ENCODE measurements around the gene KCNJ6.
"Not testable (repeated sequence)": the region's sequence is repeated elsewhere in the genome, so short reads cannot be mapped to it uniquely, and the experiment has no call there.

The KCNJ6 gene

DNA sequence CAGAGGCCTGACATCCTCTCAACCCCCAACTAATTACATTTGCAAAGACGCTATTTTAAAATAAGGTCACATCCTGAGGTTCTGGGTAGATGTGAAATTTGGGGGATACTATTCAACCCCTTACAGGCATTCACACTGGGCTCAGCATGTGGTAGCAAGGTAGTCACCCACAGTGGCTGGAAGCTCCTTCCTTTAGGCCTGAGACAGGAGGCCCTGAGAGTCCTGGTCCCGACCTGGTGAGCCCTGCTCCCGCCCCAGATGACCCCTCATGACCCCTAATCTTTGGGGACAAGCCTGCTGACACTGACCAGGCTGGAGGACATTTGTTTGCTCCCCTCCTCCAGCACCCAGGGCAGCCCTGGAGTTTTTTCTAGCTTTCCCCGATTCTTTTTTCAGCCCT, 323.8 kb downstream of the KCNJ6 start:
- no peak for FAIRE-seq

- FAIRE-seq, result not testable (repeated sequence)
These were observed 324.3 kb downstream of the KCNJ6 start for GRCh38 chr21:37591994-37592393.

- not testable (repeated sequence) for FAIRE-seq
These were observed 325.4 kb downstream of the KCNJ6 start for GRCh38 chr21:37590836-37591235.

- FAIRE-seq, result not testable (repeated sequence)
These were observed 327.6 kb downstream of the KCNJ6 start for GRCh38 chr21:37588644-37589043.

DNA sequence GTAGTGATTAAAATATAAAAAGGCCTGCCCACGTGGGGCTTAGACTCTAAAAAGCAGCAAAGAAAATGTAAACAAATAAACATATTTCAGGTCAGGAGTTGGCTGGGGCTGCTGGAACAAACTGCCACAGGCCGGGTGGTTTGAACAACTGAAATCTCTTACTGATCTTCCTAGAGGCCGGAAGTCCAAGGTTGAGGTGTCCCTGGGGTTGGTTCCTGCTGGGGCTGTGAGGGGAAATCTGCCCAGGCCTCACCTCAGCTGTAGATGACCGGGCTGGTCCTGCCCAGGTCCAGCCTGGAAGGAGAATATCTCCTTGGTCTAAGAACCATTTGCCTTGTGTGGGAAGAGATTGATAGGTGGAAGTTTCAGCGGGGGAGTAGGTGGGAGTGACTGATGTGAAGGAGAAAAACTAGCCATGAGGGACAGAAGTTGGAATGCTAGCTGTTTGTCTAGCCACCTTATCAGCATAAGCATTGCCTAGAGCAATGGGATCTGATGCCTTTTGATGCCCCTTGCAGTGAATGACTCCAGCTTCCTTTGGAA, 328.6 kb downstream of the KCNJ6 start:
- no peak for FAIRE-seq

DNA sequence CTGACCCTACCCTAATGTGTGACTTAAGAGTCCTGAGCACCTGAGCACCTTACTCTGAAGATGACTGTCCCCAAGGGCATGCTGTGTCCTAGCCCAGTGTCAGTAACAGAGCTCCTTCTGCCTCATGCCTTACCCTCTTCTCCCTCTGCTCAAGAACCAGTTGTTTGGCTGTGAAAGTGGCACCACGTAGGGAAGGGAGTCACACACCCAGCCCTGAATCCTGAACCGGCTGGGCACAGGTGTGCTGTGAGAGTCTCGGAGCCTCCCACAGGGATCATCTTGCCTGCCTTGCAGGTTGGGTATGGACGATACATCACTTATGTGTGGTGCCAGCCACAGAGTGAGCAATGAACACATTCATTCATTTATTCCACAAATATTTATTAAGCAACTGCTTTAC, 329.1 kb downstream of the KCNJ6 start:
- no peak for FAIRE-seq

- FAIRE-seq, result no peak
These were observed 333.7 kb downstream of the KCNJ6 start for GRCh38 chr21:37582590-37582989.

DNA sequence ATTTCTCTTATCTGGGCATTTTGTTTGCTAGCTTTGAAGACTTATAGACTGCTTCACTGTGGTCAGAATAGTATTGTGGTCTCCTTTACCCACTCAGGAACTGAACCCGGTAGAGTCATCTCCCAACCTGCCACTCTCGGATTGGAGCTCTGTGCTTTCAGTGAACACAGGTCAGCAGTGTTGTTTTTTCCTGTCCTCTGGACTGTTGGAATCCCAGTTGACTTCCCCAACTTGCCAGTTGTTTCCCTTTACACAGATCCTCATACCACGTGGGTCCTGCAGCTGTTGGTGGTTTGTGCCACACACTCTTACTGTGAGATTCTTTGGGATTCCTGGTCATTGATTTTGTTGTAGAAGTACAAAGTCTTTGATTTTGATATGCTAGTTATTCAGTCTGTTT, 335.6 kb downstream of the KCNJ6 start:
- FAIRE-seq, result no peak

- no peak for FAIRE-seq
These were observed 336.9 kb downstream of the KCNJ6 start for GRCh38 chr21:37579356-37579755.

DNA sequence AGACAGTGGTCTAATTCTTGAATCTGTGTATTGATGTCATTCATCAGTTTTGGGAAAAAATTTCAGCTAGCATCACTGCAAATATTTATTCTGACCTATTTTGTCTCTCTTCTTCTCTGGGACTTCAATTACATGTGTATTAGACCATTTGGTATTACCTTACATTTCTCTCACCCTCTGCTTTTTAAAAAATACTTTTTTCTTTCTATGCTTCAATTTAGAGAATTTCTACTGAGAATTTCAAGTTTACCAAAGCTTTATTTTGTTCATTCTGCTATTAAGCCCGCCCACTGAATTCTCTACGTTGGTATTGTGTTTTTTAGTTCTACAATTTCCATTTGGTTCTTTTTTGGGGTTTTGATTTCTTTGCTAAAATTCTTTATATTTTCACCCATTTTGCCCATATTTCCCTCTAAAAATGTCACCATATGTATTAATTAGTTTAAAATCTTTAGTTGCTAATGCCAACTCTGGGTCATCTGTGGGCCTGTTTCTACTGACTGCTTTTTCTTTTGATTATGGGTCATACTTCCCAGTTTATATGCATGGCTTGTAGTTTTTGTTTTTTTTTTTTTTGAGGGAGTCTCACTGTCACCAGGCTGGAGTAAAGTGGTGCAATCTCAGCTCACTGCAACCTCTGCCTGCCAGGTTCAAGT, 337.7 kb downstream of the KCNJ6 start:
- FAIRE-seq, result no peak

GRCh38 chr21:37576929-37577328, 339.3 kb downstream of the KCNJ6 start:
- FAIRE-seq, result not testable (repeated sequence)

- FAIRE-seq, result no peak
These were observed 340.7 kb downstream of the KCNJ6 start for GRCh38 chr21:37575580-37575979.

DNA sequence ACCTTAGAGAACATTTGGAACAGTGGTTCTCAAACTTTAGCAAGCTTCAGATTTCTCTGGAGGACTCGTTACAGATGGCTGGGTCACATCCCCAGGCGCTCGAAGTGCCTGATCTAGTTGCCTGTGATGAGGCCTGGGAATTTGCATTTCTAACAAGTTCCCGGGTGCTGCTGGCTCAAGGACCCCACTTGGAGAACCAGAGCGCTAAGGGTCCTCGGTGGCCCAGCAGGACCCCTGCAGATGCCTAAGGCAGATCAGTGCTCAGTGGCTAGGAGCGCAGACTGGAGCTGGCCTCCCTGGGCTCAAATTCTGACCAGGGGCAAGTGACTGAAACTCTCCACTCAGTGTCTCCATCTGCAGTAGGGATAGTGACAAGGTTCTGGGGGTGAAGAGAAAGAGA, 341.5 kb downstream of the KCNJ6 start:
- no peak for FAIRE-seq

DNA sequence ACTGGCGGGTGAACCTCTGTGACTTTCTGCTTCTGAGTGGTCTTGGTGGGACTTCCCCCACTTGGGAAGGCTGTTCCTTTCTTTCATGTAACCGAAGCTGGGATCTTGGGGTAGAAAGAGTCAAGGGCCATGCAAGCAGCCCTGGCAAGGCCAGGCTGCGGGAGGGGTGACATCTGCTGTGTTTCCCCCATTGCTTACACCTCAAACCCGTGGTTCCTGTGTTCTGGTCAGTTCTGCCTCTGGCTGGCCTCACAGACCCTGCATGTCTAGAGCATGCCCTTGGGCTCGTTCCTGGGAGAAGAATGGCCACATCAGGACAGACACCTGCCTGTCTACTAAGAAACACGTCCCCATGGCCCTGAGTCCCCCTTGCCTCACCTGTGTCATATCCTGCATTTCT, 341.9 kb downstream of the KCNJ6 start:
- no peak for FAIRE-seq

- no peak for FAIRE-seq
These were observed 344.8 kb downstream of the KCNJ6 start for GRCh38 chr21:37571442-37571841.

DNA sequence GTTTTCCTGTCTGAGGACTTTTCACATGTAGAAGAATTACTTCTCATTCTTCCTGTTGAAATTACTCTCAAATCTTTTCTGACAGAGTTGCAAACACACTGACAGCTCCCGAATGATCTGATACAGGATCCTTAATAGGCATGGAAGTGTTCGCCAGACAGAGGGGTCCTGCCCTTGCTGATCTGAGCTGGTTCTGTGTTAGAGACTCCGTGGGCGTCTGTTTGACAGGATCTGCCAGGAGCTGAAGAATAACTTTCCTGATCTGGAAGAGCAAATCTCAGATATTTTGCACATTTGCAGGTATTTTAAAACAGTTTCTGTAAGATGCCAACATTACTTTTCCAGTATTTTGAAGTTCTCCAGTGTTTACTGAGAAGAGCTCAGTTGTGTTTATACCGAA, 347.3 kb downstream of the KCNJ6 start:
- no peak for FAIRE-seq

- no peak for FAIRE-seq
These were observed 347.8 kb downstream of the KCNJ6 start for GRCh38 chr21:37568415-37568814.

DNA sequence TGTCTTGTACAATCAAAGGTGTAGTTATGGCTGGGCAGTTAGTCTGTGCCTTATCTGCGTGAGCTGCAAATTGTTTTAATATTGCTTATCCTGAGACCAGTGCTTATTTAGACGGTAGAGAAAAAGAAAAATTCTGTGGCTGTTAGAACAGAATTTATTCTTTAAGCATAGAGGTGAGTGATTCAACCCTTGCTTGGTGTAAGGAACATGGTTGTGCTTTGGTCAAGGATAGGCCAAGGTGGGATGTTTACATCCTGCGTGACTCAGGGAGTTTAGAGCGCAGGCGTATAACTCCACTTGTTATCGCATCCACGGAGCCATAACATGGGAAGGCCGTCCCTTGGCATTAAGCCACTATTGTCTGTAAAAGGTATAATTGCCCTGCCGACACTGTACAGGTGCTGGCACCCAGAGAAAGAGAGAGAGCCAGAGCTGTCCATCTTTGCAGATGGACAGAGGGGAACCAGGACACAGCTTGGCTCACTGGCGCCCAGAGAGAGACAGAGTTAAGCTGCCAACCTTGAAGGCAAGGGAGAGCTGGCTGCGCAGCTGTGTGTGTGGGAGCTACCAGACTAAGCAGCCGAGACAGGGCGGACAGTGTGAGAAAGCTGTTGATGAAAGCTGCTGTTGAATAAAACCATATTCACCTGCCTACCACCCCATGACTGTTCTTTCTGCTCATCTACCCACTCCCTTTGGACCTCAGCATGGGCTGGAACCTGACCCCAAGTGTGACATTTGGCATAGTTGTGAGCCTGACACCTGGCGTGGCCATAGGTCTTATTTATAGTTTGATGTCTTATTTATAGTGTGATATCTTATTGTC, 349.3 kb downstream of the KCNJ6 start:
- FAIRE-seq, result no peak

GRCh38 chr21:37565530-37566223, 350.6 kb downstream of the KCNJ6 start:
- FAIRE-seq, result no peak

- no peak for FAIRE-seq
These were observed 351.2 kb downstream of the KCNJ6 start for GRCh38 chr21:37564924-37565529.

GRCh38 chr21:37564341-37564923, 351.8 kb downstream of the KCNJ6 start:
- no peak for FAIRE-seq

GRCh38 chr21:37563641-37564340, 352.5 kb downstream of the KCNJ6 start:
- no peak for FAIRE-seq

Measured in G401.6 (cell line).